WTC11 (cell line): Measurements from ENCODE around the gene CISD3. TPM values are rescaled to one million over a fixed set of nuclear protein-coding genes. Genes with fewer than 3 reads are reported as not detected.

Source experiments
- ATAC-seq: fragments of 200-7000 bp; cut with Tn5 transposase; 2 replicates; pipeline ENCODE4 v1.10.0; 2021; ENCODE audit warnings: mild to moderate bottlenecking, moderate library complexity
- CTCF ChIA-PET: fragments of 300-600 bp; sonication (Branson Sonifier 250); formaldehyde crosslinking; loops from one replicate; lab custom pipeline; 2021; ENCODE audit warnings: antibody characterized with exemption; lab: Charles Lee
- POLR2A ChIA-PET: fragments of 350-600 bp; sonication (Branson Sonifier 250); formaldehyde crosslinking; loops from one replicate; lab custom pipeline; 2021; ENCODE audit warnings: antibody characterized with exemption; lab: Charles Lee
- DNase-seq: peaks from one replicate; pipeline ENCODE4 v3.0.0; 2021; ENCODE audit warnings: low spot score
- H3K27ac Mint-ChIP-seq: 2 replicates; pipeline ENCODE4 v1.8.0; 2021; ENCODE audit warnings: mixed read lengths
- H3K27me3 Mint-ChIP-seq: 2 replicates; pipeline ENCODE4 v1.8.0; 2021; ENCODE audit warnings: low read depth, mild to moderate bottlenecking, moderate library complexity, mixed read lengths
- H3K36me3 Mint-ChIP-seq: 2 replicates; pipeline ENCODE4 v1.8.0; 2021; ENCODE audit warnings: mixed read lengths
- H3K4me1 Mint-ChIP-seq: 2 replicates; pipeline ENCODE4 v1.8.0; 2022; ENCODE audit warnings: mixed read lengths
- H3K4me3 Mint-ChIP-seq: 2 replicates; pipeline ENCODE4 v1.8.0; 2021; ENCODE audit warnings: mild to moderate bottlenecking, moderate library complexity, mixed read lengths
- H3K9me3 Mint-ChIP-seq: 2 replicates; pipeline ENCODE4 v1.8.0; 2021; ENCODE audit warnings: mixed read lengths
- ERG ChIP-seq: fragments of 250-450 bp; sonication (Bioruptor Pico); IDR thresholded peaks from 2 replicates; pipeline ENCODE4 v1.8.0; 2021; ENCODE audit warnings: mild to moderate bottlenecking
- ESRRA ChIP-seq: sonication (generic); formaldehyde crosslinking; IDR thresholded peaks from 2 replicates; pipeline ENCODE4 v1.8.1; 2022; ENCODE audit warnings: mild to moderate bottlenecking, missing genetic modification reagents, borderline replicate concordance
- HMGXB4 ChIP-seq: sonication (generic); formaldehyde crosslinking; IDR thresholded peaks from 2 replicates; pipeline ENCODE4 v1.8.1; 2023; ENCODE audit warnings: mild to moderate bottlenecking, moderate library complexity, missing genetic modification reagents
- MLX ChIP-seq: sonication (generic); formaldehyde crosslinking; IDR thresholded peaks from 2 replicates; pipeline ENCODE4 v1.8.1; 2023; ENCODE audit warnings: mild to moderate bottlenecking, missing genetic modification reagents, moderate library complexity
- MYBL2 ChIP-seq: sonication (generic); formaldehyde crosslinking; IDR thresholded peaks from 2 replicates; pipeline ENCODE4 v1.8.1; 2023; ENCODE audit warnings: mild to moderate bottlenecking, moderate library complexity, missing genetic modification reagents
- PRDM15 ChIP-seq: sonication (generic); formaldehyde crosslinking; IDR thresholded peaks from 2 replicates; pipeline ENCODE4 v1.8.0; 2022; ENCODE audit warnings: missing genetic modification reagents
- total RNA-seq: library from RNA; stranded (reverse); gene quantifications from 3 replicates; pipeline ENCODE4 v1.2.3, GENCODE V29; 2021
- TF ChIP-seq, protein P1 (sequence below): fragments of 250-450 bp; sonication (Bioruptor Pico); IDR thresholded peaks from 2 replicates; pipeline ENCODE4 v2.1.2; 2022; ENCODE audit warnings: mild to moderate bottlenecking, moderate library complexity

The CISD3 gene
- total RNA-seq, 1 experiment from 2014 or later: 12.1 TPM

DNA sequence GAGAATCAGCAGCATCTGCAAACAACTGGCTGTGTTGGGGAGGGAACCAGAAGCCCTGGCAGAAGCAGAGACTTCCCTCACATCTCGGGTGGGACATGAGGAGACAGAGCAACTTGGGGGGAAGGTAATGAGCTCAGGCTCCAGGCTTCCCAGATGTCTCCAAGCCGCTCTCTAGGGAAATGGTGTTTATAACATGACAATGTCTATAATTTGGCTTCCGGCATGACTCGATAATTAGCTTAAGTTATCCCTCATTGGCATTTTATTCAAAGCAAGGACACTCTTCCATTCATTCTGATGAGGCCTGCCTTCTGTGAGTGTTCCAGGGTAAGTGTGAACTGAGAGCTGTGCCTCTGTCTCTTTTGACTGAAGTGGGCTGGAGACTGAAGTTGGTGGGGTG is 39.8 kb upstream of the CISD3 start (continued):
- TF ChIP-seq ERG (CRISPR knock-in tag) (no peak), MLX (CRISPR knock-in tag) (no peak), PRDM15 (no peak)
- TF ChIP-seq, protein P1, sequence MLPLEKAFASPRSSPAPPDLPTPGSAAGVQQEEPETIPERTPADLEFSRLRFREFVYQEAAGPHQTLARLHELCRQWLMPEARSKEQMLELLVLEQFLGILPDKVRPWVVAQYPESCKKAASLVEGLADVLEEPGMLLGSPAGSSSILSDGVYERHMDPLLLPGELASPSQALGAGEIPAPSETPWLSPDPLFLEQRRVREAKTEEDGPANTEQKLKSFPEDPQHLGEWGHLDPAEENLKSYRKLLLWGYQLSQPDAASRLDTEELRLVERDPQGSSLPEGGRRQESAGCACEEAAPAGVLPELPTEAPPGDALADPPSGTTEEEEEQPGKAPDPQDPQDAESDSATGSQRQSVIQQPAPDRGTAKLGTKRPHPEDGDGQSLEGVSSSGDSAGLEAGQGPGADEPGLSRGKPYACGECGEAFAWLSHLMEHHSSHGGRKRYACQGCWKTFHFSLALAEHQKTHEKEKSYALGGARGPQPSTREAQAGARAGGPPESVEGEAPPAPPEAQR (CRISPR knock-in tag): no peak

GRCh38 chr17:38691154-38691553 is 39.0 kb upstream of the CISD3 start:
- DNase-seq (no peak), ATAC-seq (no peak)
- H3K27ac Mint-ChIP-seq: no peak overlapping the region
- H3K36me3 Mint-ChIP-seq: no peaks in the 10 kb centered on the region
- ChIA-PET CTCF (interaction anchor here (0.9 to 2.1 kb wide), 4 partner anchors 11 to 133 kb away, joined by 3 to 8 read pairs (median 4); no protein-coding TSS in a partner anchor), POLR2A (interaction anchor here (0.5 kb wide), 1 partner anchor 103 kb away, joined by 3 read pairs; no protein-coding TSS in a partner anchor)
- H3K4me3 Mint-ChIP-seq: no peak overlapping the region
- TF ChIP-seq HMGXB4 (CRISPR knock-in tag) (no peak), ESRRA (CRISPR knock-in tag) (no peak), PRDM15 (0 out of 2 replicates have a peak, but pooled peaks have one; percentile 51)
- peaks cover 8% of the 10 kb centered on the region for H3K4me1 Mint-ChIP-seq
- peaks cover 14% of the 10 kb centered on the region for H3K27me3 Mint-ChIP-seq
- no peaks in the 10 kb centered on the region for H3K9me3 Mint-ChIP-seq

DNA sequence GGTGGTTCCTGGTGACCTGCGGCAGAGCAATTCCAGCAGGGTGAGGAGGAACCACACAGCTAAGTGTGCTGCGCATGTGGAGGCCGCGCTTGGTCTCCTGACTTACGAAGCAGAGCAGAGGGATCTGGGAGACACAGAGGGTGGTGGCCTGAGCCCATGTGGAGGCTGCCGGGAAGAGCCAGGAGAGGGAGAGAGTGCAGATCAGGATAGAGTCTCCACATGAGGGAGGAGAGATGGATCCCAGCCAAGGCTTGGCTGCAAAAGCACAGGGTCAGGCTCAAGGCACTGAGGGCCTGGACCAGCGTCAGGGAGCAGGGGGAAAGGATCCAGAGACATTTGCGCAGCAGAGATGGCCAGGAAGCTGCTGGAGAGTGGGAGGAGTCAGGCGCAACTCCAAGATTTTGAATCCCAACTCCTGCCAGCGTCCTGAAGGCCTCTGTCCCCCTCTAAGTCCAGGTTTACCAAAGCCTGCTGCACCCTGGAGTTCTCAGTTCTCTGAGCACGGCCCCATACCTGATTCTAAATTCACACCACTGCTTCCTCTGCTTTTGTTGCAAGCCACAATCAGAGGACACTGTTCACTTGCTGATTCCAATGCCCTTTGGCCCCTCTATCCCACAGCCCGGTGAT is 36.3 kb upstream of the CISD3 start:
- DNase-seq (no peak), ATAC-seq (no peak)
- Mint-ChIP-seq H3K36me3 (no peaks in the 10 kb centered on the region), H3K27ac (no peak overlapping the region), H3K27me3 (peaks cover 32% of the 10 kb centered on the region), H3K4me3 (no peak overlapping the region), H3K9me3 (no peaks in the 10 kb centered on the region), H3K4me1 (peaks cover 9% of the 10 kb centered on the region)
- no peak for TF ChIP-seq MYBL2 (CRISPR knock-in tag)
- POLR2A ChIA-PET: no interaction called here
- CTCF ChIA-PET: interaction anchor here (1.2 kb wide), 1 partner anchor 41 kb away, joined by 5 read pairs; no protein-coding TSS in a partner anchor
